Head of caudate nucleus (tissue), 42 donors: ENCODE results near the gene TNFSF11.

Experiments
- DNase-seq, 42 donors: peaks; one replicate each; pipeline versions ENCODE4 v3.0.0 to v3.0.0-alpha.2; 2020 to 2021; ENCODE audit warnings: mixed read lengths in 7 of 42
- intact Hi-C: fragments of 100-400 bp; cut with DNase I; formaldehyde crosslinking; loops from one replicate; pipeline ENCODE4 v1.15.0; 2022

The TNFSF11 gene

GRCh38 chr13:42574011-42574410, at the start of gene TNFSF11:
Gene TNFSF11, plus strand, starts transcription at chr13:42574152. Its CDS starts 152 bp downstream, at chr13:42574304.
- no peak for DNase-seq
- intact Hi-C loops: no loop called here

GRCh38 chr13:42524487-42525034, 49.4 kb upstream of the TNFSF11 start:
- intact Hi-C loops: no loop called here
- no peak for DNase-seq

GRCh38 chr13:42525035-42525504, 48.9 kb upstream of the TNFSF11 start:
- DNase-seq: no peak
- intact Hi-C loops: no loop called here

- intact Hi-C loops: no loop called here
- DNase-seq: no peak
Observed at GRCh38 chr13:42526276-42526675, 47.7 kb upstream of the TNFSF11 start.

- intact Hi-C loops: no loop called here
- DNase-seq: no peak
Observed at GRCh38 chr13:42526804-42527203, 47.1 kb upstream of the TNFSF11 start.

- no peak for DNase-seq
- intact Hi-C loops: no loop called here
Observed at GRCh38 chr13:42532561-42533335, 41.2 kb upstream of the TNFSF11 start.

- intact Hi-C loops: no loop called here
- DNase-seq: no peak
Observed at GRCh38 chr13:42533336-42533591, 40.7 kb upstream of the TNFSF11 start.

- intact Hi-C loops: no loop called here
- DNase-seq: no peak
Observed at GRCh38 chr13:42534785-42535184, 39.2 kb upstream of the TNFSF11 start.

- no peak for DNase-seq
- intact Hi-C loops: no loop called here
Observed at GRCh38 chr13:42538996-42539395, 35.0 kb upstream of the TNFSF11 start.

- intact Hi-C loops: no loop called here
- no peak for DNase-seq
Observed at GRCh38 chr13:42539670-42540069, 34.3 kb upstream of the TNFSF11 start.

GRCh38 chr13:42543215-42543797, 30.6 kb upstream of the TNFSF11 start:
- no peak for DNase-seq
- intact Hi-C loops: no loop called here

- DNase-seq: peak in 1 of 42 donors; percentile 4
- intact Hi-C loops: no loop called here
Observed at GRCh38 chr13:42544246-42544926, 29.6 kb upstream of the TNFSF11 start.

GRCh38 chr13:42545842-42546241, 28.1 kb upstream of the TNFSF11 start:
- DNase-seq: no peak

GRCh38 chr13:42547612-42548011, 26.3 kb upstream of the TNFSF11 start:
- DNase-seq: no peak
- intact Hi-C loops: no loop called here

More at GRCh38 chr13:42545842-42546241, 28.1 kb upstream of the TNFSF11 start:
- intact Hi-C loops: no loop called here

- intact Hi-C loops: no loop called here
- DNase-seq: peak in 8 of 42 donors; percentile 1 to 47 (median 22)
Observed at GRCh38 chr13:42548731-42549551, 25.0 kb upstream of the TNFSF11 start.

GRCh38 chr13:42549552-42549936, 24.4 kb upstream of the TNFSF11 start:
- intact Hi-C loops: no loop called here
- DNase-seq: no peak

- intact Hi-C loops: no loop called here
- no peak for DNase-seq
Observed at GRCh38 chr13:42551611-42552010, 22.3 kb upstream of the TNFSF11 start.

- intact Hi-C loops: no loop called here
- no peak for DNase-seq
Observed at GRCh38 chr13:42553098-42554046, 20.6 kb upstream of the TNFSF11 start.
